Posterior cingulate gyrus (tissue), 11 donors: ENCODE measurements around the gene ANO5.

ENCODE experiments used
- DNase-seq, 10 donors: peaks; one replicate each; pipeline versions ENCODE4 v3.0.0 to v3.0.0-alpha.2; 2020 to 2021; ENCODE audit warnings: mixed read lengths in 3 of 10
- intact Hi-C: fragments of 100-400 bp; cut with DNase I; formaldehyde crosslinking; loops from one replicate; pipeline ENCODE4 v1.15.1; 2023

ANO5 gene

GRCh38 chr11:22331771-22332170 lies 138.9 kb downstream of the ANO5 start:
- intact Hi-C loops, result loop anchor here (10.0 kb wide), 1 partner anchor 493 kb away; the partner anchor contains the start of gene SVIP
- DNase-seq, result no peak
